RPMI8226 (cell line): ENCODE measurements around the gene TXNDC16.

ENCODE experiments used
- DNase-seq: peaks from one replicate; pipeline ENCODE4 v3.0.0-alpha.2; 2015

The TXNDC16 gene

DNA sequence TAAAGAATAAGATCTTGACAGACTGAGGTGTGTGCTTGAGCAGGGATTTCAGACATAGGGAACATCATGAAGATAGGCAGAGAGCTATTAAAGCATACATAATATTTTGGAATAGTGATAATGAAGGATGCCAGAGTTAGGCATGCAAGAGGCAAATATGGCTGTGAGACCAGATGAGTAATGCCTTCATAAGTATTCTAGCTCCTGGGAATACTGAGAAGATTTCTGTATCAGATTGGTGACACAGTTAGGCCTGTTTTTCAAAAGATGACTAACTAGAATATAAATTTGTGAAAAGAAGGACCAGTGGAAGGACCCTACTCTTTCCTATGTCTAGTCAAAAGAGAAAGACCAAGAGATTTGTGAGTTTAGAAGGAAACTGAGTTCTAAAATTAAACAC lies 108.8 kb downstream of the TXNDC16 start:
- DNase-seq = no peak

DNA sequence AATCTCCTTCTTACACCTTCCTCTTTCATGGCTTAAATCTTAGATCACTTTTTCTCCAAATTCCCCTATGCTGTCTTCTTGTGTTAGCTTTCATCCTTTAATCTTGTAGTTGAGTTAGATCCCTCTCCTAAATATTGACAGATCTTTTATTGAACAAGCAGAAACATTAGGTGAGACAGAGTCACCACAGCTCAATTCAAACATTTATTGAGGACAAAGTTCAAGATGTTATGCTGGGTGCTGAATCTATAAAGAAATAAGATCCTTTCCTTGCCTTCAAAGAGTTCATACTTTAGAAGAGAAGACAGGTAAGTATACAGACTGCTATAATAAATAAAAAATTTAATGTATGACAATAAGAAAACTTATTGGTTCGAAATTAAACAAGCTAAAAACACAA lies 109.7 kb downstream of the TXNDC16 start:
- no peak for DNase-seq

DNA sequence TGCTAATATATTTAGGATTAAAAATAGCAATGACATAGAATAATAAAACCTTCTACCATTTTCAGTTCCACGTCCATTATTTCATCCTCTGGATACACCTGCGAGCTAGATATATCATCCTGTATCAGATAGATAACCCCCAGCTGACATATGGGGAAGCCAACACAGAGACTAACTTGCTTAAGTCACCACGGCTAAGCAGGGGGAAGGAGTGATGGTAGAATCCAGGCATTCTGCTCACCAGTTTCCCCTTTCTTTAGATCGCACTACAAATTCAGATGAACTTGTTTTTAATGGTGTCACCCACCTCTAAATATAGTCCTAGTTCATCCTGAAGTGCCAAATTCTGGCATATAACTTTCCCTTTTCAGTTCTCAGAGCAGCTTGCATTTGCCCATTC lies 110.1 kb downstream of the TXNDC16 start:
- DNase-seq = no peak

DNA sequence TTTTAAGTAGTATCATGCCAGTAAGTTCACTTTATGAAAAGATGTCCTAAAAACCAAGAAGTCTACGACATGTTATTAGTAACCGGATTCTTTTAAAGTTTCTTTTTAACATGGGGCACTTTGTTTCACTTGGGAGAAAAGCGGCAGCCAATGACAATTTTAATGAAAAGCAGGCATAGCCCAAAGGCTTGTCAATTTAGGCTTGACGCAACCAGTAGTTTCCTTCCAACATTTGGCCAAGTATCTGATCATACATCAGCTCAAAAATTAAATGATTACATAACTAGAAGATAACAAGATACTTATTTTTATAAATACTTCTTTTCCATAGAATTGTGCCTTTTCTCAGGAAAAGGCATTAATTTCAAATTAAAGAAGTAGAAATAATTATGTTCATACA lies 112.8 kb downstream of the TXNDC16 start:
- no peak for DNase-seq

DNA sequence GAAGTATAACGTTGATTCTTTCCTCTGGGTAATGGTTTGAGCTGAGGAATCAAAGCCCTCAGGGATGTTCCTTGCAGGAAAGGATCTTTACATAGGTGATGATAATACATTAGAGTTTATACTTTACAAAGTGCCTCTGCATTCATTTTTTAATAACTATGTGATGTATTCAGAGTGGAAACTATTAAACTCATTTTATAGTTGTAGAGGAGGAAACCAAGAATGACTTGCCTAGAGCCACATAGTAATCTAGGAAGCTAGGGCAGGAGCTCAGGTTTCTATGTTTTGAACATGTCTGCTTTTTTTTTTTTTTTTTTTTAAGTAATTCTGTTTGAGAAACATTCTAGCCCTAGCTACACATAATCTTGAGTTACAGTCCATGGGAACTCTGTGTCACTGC lies 117.3 kb downstream of the TXNDC16 start:
- no peak for DNase-seq

DNA sequence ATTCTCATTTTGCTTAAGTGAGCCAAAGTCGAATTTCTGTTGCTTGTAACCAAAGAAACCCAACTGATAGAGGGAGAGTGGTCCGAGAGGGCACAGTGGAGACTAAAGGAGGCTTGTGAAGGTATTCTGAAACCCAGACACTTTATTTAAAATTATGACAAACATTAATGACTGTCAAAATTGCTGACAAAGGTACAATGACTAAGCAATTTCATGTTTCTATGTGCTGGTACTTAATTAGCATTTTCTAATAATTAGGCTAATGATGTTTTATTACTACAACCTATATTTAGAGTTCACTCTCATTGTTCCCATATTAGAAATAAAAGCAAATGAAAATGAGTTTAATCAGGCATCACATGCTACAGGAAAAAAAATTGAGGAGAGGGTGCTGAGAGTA lies 121.8 kb downstream of the TXNDC16 start:
- DNase-seq = no peak

DNA sequence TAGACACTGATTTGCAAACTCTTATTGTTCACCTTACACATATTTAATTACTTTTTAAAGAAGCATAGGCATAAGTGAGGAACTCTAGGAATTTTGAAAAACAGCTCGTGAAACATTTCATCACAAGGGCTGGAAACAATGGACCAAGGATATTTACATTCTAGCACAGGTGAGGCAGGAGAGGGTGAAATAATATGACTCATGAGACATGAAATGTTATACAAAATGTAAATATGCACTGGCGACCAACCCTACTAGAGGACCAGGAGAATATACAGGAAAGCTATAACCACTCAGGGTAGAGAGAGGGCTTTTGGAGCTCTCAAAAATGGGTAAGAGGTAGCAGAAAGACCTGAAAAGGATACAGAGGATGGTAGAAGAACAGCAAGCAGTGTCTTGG lies 122.9 kb downstream of the TXNDC16 start:
- DNase-seq = no peak

DNA sequence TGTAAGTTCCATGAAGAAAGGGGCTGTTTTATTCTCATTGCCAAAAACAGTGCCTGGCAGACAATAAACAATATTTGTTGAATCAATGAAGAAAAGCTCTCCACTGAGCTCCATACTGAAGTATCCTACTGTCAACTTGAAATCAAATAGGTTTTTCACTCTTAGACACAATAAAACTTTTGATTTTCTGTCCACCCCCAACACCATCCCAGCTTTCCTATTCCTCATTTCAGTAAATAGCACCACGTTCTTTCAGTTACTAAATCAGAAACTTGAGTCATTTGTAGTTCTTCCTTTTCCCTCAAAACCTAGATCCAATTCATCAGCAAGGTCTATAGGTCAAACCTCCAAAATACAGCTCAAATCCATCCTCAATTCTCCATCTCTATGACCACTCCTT lies 124.8 kb downstream of the TXNDC16 start:
- no peak for DNase-seq

DNA sequence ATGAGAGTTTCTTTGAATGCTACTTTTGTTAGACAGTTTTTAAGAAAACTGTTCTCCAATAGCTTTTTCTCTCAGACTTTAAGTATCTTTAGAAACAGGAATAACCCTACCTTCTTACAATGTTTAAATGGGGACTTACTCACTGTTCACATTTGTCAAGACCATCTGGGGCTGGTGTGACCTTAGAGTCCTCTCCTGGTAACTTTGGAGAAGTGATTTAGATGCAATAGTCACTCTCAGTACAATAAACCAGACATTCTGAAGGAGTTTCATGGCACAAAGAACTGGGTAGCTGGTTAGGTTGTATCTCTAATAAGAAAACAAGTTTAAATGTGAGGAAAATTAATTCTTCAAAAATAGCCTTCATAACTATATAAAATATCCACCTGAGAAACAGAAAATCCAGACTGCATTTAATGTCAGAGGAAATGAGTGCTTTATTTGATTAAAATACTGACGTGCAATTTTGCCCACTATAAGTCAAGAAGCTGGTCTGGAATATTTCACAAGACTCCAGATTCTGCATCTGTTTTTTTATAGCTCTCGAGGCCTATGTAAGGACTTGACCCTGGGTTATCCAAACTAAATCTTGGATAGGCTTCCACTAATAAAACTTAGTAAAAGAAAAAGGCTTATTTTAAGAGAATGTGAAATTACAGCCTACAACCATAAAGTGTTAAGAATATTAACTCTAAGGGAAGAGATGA lies 129.5 kb downstream of the TXNDC16 start:
- DNase-seq = no peak

DNA sequence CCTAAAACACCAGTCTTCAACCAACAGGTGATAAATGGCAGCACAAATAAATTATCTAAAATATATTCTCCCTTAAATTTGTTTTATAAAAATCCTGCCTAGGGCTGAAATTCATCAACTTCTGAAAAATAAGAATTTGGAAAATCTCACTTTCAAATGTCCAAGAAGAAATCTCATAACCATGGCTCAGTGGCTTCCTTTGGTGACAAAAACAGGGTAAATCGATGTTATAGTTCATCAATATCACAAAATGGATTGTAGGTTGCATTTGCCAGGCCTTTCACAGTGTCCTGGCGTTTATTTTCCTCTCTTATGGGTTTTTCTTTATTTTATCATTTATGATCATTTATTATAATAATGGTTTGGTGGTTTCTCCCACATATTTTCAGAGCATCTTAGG lies 135.2 kb downstream of the TXNDC16 start:
- no peak for DNase-seq

DNA sequence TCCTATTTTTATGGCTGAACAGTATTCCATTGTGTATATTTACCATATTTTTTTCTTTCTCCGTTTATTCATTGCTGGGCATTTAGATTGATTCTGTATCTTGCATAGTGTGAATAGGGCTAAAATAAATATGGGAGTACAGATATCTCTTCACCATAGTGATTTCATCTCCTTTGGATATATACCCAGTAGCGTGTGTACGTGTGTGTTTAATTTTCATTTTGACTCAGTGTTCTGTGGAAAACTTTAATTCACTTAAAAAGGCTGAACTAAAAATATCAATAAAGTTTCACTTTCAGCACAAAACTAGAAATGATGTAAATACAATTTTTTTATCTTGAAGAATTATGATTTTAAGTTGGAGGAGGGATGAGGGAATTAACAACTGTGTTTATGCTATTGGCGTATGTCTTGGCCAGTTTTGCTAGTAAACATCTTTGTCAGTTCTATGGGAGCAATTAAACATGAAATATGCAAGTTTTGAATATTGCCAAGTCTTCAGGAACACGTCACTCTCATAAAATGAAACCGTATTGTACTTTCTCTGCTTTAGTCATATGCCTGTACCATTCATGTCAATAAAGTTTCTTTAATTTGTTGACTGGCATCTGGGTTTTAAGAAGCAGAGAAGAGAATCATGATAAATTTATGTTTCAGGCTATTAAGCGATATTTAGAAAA lies 138.4 kb downstream of the TXNDC16 start:
- DNase-seq = no peak

DNA sequence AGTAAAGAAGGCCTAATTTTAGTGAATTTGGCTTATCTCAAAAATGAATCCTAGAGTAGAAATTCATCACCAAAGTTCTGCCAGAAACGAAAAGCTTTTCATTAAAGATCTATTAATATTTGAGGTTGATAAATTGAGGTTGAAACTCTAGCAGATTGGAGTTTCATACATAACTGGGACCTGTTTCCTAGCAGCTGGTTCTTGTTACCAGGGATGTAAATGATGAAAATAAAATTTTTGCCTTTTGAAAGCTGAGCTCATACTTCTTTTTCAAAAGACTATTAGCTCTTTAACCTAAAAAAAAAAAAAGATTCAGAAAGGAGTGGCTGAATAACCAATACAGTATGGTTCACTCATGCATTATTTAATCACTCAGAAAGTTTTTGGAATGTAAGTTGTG lies 139.9 kb downstream of the TXNDC16 start:
- DNase-seq = no peak

DNA sequence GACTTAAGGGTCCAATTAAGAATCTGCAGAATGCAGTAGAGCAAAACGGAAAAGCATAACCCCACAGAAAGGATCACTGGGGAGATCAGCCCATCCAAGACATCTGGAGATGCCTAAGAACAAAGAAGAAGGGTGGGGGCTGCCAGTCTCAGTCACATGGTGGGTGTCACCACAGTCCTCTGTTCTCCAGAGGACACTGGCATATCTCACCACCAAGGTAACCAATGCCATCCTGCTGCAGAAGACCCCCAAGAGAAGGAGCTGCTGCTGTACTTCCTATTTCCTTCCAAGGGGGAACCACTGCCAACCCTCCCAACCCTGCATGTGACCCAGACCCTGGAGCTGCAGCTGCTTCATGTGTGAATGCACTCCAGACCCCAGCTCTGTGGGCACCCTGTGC lies 147.0 kb downstream of the TXNDC16 start:
- DNase-seq = no peak

DNA sequence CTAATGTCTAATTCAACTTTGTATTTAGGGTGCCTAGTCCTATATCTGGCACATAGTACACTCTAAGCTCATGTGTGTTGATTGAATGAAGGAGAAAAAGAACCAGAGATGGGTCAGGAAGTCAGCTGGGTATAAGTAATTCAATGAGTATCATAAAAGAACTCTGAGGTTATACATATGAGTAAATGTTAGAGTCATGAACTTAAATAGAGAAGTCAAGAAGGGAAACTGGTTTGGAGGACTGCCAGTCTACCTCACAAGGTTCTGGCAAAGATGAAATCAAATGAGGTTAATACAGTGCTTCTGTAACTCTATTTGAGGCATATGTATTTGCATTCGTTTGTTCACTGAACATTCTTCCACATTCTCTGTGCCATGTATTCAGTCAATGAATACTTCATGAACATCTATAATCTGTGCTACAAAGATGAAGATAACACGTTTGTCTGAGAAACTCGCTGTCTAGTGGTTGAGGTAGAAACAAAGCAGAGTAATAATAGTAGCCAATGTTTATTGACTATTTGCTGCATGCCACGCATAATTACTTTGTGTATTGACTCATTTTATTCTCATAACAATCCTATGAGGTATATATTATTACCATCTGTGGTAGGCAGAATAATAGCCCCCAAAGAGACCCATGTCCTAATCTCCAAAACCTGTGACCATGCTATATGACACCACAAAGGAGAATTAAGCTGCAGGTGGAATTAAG lies 149.3 kb downstream of the TXNDC16 start:
- no peak for DNase-seq

DNA sequence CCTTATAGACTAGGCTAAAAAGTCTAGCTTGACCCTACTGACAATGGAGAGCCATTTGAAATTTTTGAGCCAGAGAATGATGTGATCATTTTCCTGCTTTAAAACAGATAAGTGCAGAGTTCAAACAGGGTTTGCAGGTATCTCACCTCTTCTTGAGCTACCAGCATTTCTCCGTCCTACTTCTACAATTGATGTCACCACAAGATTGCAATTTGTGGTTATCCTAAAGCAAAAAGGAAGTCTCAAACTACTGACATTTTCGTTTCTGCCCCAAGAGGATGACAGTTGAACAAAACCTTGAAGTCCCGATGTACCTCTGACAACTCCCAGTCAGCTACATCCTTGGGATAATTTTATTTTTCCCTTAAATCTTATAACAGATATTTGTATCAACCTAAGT lies 151.5 kb downstream of the TXNDC16 start:
- no peak for DNase-seq

DNA sequence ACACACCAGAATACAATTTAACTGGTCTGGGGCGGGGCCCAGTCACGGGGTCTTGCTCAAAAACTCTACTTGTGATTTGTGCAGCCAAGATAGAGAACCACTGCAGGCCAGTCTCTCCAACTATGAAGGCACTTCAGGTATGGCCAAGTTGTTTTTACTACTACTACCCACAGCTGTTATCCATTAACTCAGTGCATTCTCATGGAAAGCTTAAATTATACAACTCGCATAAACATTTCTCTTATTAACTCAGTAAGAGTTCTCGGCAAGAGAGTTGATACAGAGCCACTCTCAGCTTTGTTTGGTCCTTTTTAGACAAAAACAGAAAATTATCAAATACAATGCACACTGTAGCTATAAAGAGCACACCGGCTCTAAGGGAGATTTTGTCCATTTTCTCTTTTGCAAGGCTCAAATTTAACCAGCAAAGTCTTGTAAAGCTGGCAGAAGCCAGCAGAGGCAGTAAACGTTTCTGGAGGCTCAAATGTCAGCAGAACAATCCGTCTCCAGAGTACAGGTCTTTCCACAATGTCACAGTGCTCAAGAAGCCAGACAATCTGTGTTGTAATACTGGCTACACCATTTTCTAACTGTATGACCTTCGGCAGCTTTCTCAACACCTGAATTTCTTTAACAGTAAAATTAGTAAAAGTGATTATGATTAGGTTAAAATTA lies 152.2 kb downstream of the TXNDC16 start:
- DNase-seq = no peak

DNA sequence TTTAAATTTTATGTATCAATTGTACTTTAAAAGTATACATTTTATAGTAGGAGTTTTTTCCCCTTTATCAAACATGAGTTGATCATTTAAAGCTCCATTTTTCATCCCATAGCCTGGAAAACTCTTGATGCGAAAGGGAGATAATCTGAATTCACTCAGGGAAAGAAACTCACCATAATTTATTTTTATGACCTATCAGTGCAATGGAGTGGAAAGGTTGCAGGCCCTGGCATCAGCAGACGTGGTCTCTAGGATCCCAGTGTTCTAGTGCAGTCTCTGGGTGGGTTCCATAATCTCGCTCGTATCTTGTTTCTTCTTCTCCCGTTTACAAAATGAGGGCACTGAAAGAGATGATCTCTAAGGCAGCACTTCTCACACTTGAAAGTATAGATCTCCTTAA lies 153.2 kb downstream of the TXNDC16 start:
- DNase-seq = no peak

DNA sequence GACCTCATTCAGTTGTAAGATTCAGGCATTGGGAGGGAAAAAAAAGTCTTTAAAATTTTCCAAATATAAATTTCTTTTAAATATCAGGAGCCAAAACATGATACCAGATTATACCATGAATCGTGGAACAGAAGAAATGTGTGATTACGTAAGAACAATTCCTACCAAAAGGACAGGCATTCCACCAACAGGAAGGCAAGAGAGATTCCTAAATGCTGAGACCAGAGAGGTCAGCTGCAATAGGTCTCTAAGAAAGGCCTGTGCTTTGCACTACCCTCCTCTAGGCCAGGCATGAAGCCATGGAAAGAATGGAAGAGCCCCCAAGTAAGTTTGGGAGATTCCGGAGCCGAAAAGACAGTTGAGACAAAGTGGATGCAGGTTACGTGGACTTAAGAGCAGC lies 154.5 kb downstream of the TXNDC16 start:
- no peak for DNase-seq

DNA sequence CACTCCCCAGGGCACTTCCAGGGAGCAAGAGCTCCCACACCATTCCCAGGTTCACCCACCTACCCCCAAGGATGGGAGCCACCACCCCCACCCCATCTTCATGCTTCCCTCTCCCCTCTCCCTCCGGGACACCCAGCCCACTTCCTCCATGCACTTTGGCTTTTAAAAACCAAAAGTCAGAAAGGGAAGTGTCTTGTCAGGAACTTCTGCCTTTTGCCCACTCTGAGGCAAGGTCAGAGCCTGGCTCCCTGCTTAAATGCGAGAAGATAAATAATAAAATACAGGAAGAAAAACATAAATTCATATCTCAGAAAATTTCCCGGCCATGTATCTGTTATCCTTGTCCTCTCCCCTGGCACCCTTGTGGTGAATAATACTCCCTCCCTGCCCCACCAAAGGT lies 156.6 kb downstream of the TXNDC16 start:
- no peak for DNase-seq

DNA sequence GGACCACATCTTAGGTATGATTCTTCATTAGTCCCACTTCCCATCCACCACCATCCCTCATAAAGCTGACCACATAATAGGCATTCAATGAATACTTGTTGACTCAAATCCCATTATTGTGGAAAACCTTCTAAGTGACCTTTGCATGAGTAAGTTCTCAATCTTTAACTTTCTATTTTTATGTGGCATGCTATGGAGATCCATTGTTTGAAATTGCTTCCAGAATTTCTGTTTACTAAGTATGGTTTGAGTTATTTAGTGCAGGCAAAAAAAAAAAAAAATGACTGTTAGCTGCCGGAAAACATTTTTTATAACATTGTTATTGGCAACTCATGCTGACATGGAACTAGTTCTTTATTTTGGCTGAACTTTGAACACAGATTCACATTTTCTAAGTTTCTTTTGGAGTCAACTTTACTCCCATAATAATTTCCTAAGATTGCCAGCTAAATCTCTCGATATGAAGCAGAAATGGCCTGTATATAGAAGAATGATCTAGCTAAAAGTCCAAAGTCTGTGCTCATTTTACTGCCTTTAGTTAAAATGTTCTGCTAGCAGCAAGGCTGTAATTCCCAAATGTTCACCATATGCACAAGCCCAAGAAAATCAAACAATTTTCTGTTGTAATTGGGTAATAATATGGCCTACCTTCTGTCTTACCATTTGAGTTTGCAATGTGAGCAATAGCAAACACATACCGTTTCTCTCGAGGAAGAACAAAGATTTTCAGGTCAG lies 160.3 kb downstream of the TXNDC16 start:
- DNase-seq = no peak
